Activated T-cell treated with anti-CD3 and anti-CD28 coated beads, Interleukin-2, amount 50 U/mL, for 72 hours (primary cell): ENCODE data around the gene VPS37D. TPM values are rescaled to one million over a fixed set of nuclear protein-coding genes. Genes with fewer than 3 reads are reported as not detected.
"Not testable (repeated sequence)": the region's sequence is repeated elsewhere in the genome, so short reads cannot be mapped to it uniquely, and the experiment has no call there.

Experiments used
- ATAC-seq, 2 donors: fragments of 150-1000 bp; cut with Tn5 transposase; replicated peaks in 1 of 2; 2 replicates each; pipeline ENCODE4 v1.10.0; 2021; ENCODE audit warnings: moderate library complexity in 2 of 2, mild to moderate bottlenecking in 1 of 2
- DNase-seq, 2 donors: peaks; one replicate each; pipeline ENCODE4 v3.0.0; 2021 to 2022; ENCODE audit warnings: mixed read lengths in 1 of 2
- H3K27ac Mint-ChIP-seq: one replicate; pipeline ENCODE4 v1.8.0; 2022; ENCODE audit warnings: mild to moderate bottlenecking, moderate library complexity, mixed read lengths
- H3K27me3 Mint-ChIP-seq: one replicate; pipeline ENCODE4 v1.8.0; 2022; ENCODE audit warnings: low read depth, mixed read lengths
- H3K36me3 Mint-ChIP-seq, 2 donors: one replicate each; pipeline ENCODE4 v1.8.0; 2022; ENCODE audit warnings: mixed read lengths in 2 of 2, mild to moderate bottlenecking in 1 of 2; ENCODE audit not compliant: insufficient read depth in 2 of 2
- H3K4me1 Mint-ChIP-seq: one replicate; pipeline ENCODE4 v1.8.0; 2022; ENCODE audit warnings: low read depth, mixed read lengths
- H3K4me3 Mint-ChIP-seq, 2 donors: one replicate each; pipeline ENCODE4 v1.8.0; 2022; ENCODE audit warnings: mild to moderate bottlenecking in 2 of 2, mixed read lengths in 2 of 2, moderate library complexity in 2 of 2
- H3K9me3 Mint-ChIP-seq, 2 donors: one replicate each; pipeline ENCODE4 v1.8.0; 2022; ENCODE audit warnings: mixed read lengths in 2 of 2
- total RNA-seq, 2 donors: library from RNA; stranded (reverse); gene quantifications; one replicate each; pipeline ENCODE4 v1.2.3, GENCODE V29; 2022

VPS37D gene
- under 1 TPM; 0.70 to 0.95 TPM for total RNA-seq

- no peak within 1 kb of the TSS for H3K27ac Mint-ChIP-seq
- peaks cover 0 to 4% of the 10 kb centered on the region in 2 donors for H3K9me3 Mint-ChIP-seq
- H3K4me3 Mint-ChIP-seq = peak within 1 kb of the TSS; percentile 78 to 80
- peaks cover 58% of the 10 kb centered on the region for H3K27me3 Mint-ChIP-seq
- peak; percentile 93 to 98 for DNase-seq
- peak; percentile 97 to 98 for ATAC-seq
- H3K36me3 Mint-ChIP-seq = peaks cover 0 to 2% of the 10 kb centered on the region in 2 donors
- H3K4me1 Mint-ChIP-seq = peaks cover 9% of the 10 kb centered on the region
Measured at GRCh38 chr7:73667344-73668102, at the start of gene VPS37D. Gene VPS37D (plus strand): TSS chr7:73667831. CDS start chr7:73667959, 128 bp downstream.

DNA sequence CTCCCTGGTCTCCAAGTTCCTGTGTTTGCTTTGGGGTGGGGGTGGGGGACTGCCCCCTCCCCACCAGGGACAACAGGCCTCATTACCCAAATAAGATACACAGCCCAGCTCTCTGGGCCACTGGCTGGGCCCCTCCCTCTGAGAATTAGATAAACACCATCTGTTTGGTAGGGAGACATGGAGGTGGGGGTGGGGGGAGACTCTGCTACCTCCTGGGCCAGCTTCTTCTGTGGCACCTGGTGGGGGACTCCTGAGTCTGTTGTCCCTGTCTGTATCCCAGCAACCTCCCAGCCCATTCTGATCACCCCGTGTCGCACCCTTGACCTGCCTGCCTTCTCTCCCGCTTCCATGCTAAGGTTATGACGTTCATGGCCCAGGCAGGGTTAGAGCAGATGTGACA is 49.1 kb upstream of the VPS37D start:
- Mint-ChIP-seq H3K36me3 (no peaks in the 10 kb centered on the region), H3K4me1 (peaks cover 7% of the 10 kb centered on the region), H3K27me3 (peaks cover 33% of the 10 kb centered on the region), H3K27ac (no peak overlapping the region), H3K4me3 (no peak overlapping the region), H3K9me3 (no peaks in the 10 kb centered on the region)
- no peak for DNase-seq
- no peak for ATAC-seq

GRCh38 chr7:73619394-73619793 is 48.2 kb upstream of the VPS37D start:
- ATAC-seq, H3K27ac Mint-ChIP-seq, H3K4me3 Mint-ChIP-seq, H3K4me1 Mint-ChIP-seq, DNase-seq, H3K9me3 Mint-ChIP-seq, H3K36me3 Mint-ChIP-seq: not testable (repeated sequence)
- peaks cover 27% of the 10 kb centered on the region for H3K27me3 Mint-ChIP-seq

GRCh38 chr7:73621168-73622063 is 46.2 kb upstream of the VPS37D start:
- no peak for DNase-seq
- no peak overlapping the region for H3K4me3 Mint-ChIP-seq
- H3K27me3 Mint-ChIP-seq = peaks cover 37% of the 10 kb centered on the region
- no peak for ATAC-seq
- H3K27ac Mint-ChIP-seq = no peak overlapping the region
- H3K9me3 Mint-ChIP-seq = no peaks in the 10 kb centered on the region
- no peaks in the 10 kb centered on the region for H3K36me3 Mint-ChIP-seq
- peaks cover 10% of the 10 kb centered on the region for H3K4me1 Mint-ChIP-seq

- Mint-ChIP-seq H3K27me3 (peaks cover 43% of the 10 kb centered on the region), H3K4me1 (peaks cover 10% of the 10 kb centered on the region), H3K4me3 (no peak overlapping the region), H3K9me3 (no peaks in the 10 kb centered on the region), H3K27ac (no peak overlapping the region), H3K36me3 (no peaks in the 10 kb centered on the region)
- no peak for ATAC-seq
- DNase-seq = no peak
Measured at GRCh38 chr7:73622527-73622908, 45.1 kb upstream of the VPS37D start.

DNA sequence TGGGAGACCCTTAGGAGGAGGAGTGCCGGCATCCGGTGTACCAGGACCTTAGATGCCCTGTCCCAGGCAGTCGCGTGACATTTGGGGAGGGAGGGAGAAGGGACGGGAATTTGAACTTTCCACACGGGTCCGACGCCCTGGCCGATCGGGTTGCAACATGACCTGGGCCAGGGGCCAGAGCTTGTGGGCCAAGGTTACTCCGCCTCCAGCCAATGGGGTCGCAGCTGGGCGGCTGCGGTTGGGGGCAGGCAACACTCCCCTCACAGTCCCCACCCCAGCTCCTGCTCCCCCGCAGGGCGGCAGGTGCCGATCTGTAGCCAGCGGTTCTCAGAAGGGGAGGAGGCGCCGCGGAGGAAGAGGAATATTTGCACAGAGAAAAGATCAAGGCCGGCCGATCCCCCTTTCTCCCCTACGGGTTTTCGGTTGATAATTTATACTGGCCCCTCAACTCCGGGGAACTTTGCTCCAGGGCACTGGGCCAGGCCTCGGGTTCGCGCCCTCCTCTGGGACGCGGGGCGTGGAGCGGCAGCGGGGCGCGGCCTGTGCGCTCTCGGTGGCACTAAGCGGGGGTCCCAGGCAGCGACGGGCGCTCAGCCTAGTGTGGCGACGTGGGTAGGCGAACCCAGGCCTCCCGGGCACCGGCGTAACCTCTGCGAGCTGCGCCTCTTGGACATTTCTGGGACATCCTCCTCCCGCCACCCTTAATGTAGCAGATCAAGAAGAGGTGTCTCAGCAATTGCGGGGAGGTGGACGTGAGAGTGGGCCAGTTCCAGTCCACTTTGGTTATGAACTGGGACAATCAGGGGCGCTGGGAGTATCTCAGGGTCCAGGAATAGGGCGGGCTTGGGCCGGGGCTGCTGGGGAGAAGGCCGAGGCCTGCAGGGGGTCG is 44.5 kb upstream of the VPS37D start:
- peaks cover 10% of the 10 kb centered on the region for H3K4me1 Mint-ChIP-seq
- H3K36me3 Mint-ChIP-seq = no peaks in the 10 kb centered on the region
- H3K27me3 Mint-ChIP-seq = peaks cover 49% of the 10 kb centered on the region
- H3K27ac Mint-ChIP-seq = no peak overlapping the region
- H3K9me3 Mint-ChIP-seq = no peaks in the 10 kb centered on the region
- DNase-seq = no peak
- no peak for ATAC-seq
- peak overlapping the region; percentile 68 for H3K4me3 Mint-ChIP-seq

DNA sequence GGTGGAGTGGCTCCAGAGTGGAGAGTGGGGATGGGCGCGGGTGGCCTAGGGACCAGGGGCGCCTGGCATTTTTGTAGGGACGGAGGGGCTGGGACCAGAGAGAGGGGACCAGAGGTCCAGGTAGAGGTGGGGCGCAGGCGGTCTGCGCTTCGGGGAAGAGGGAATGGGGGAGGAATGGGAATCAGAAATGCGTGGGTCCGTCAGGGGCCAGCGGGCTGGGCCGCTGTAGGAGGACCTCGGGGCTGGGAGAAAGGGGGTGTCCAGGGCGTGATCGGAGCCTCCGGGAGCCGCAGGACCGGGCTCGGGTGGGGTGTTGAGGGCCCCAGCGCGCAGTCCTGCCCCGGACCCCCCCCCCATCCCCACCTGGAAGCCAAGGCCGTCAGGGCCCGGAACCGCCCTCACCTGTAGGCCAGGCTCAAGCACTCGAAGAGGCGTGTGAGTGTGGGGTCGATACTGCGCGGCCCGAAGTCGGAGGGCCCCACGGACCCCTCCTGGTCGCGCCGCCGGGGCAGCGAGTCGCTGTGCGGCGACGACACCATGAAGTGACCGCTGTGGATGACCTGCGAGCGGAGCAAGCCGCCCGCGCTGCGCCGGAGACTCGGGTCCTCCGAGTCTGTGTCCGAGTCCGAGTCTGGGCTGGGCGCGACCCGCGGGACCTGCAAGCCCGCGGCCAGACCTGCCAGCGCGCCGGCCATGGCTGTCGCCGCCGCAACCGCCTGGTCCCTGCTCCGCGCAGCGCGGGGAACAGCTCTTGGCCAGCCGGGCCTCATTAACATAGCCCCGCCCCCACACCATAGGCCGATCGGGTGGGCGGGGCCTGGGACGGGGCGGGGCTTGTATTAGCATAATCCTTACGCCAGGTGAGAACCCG is 43.6 kb upstream of the VPS37D start, which contains the start of gene MLXIPL:
Gene MLXIPL (minus strand): TSS at position 725 of the 871 bp plus-strand sequence. CDS start 30 bp downstream, at position 695.
- ATAC-seq = peak; percentile 91 to 92
- Mint-ChIP-seq H3K9me3 (no peaks in the 10 kb centered on the region), H3K4me1 (peaks cover 10% of the 10 kb centered on the region), H3K27me3 (peaks cover 53% of the 10 kb centered on the region), H3K4me3 (peak within 1 kb of the TSS; percentile 43 to 68), H3K27ac (no peak within 1 kb of the TSS), H3K36me3 (no peaks in the 10 kb centered on the region)
- peak; percentile 73 for DNase-seq

- no peaks in the 10 kb centered on the region for H3K36me3 Mint-ChIP-seq
- no peak for ATAC-seq
- peak overlapping the region; percentile 27 to 43 for H3K4me3 Mint-ChIP-seq
- H3K4me1 Mint-ChIP-seq = peaks cover 10% of the 10 kb centered on the region
- DNase-seq = no peak
- no peak overlapping the region for H3K27ac Mint-ChIP-seq
- H3K27me3 Mint-ChIP-seq = peaks cover 55% of the 10 kb centered on the region
- no peaks in the 10 kb centered on the region for H3K9me3 Mint-ChIP-seq
Measured at GRCh38 chr7:73624669-73625001, 43.0 kb upstream of the VPS37D start.

- Mint-ChIP-seq H3K9me3 (no peaks in the 10 kb centered on the region), H3K4me3 (no peak overlapping the region), H3K27me3 (peaks cover 55% of the 10 kb centered on the region), H3K27ac (no peak overlapping the region), H3K4me1 (peaks cover 10% of the 10 kb centered on the region), H3K36me3 (no peaks in the 10 kb centered on the region)
- no peak for ATAC-seq
- DNase-seq = no peak
Measured at GRCh38 chr7:73625276-73625675, 42.4 kb upstream of the VPS37D start.

DNA sequence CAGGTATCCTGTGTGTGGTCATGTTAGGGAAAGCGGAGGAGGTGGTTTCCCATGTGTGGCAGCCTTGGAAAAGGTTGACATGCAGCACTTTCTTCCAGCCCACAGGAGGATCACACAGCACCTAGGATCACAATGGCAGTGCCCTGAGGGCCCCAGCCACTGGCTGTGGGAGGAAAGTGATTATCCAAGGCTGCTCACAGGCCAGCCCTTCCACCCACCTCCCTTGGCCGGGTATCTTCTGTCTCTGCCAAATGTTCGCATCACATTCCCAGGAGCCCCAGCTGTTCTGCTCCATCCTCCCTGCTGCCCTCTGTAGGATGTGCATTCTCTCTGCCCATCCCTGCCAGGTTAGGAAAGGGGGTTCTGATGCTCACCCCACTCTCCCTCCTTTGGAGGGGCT is 40.8 kb upstream of the VPS37D start:
- Mint-ChIP-seq H3K27ac (no peak overlapping the region), H3K9me3 (no peaks in the 10 kb centered on the region), H3K36me3 (no peaks in the 10 kb centered on the region), H3K27me3 (peaks cover 58% of the 10 kb centered on the region), H3K4me3 (no peak overlapping the region), H3K4me1 (peaks cover 10% of the 10 kb centered on the region)
- DNase-seq (no peak), ATAC-seq (no peak)

GRCh38 chr7:73628504-73628903 is 39.1 kb upstream of the VPS37D start:
- DNase-seq (no peak), ATAC-seq (no peak)
- Mint-ChIP-seq H3K36me3 (no peaks in the 10 kb centered on the region), H3K4me1 (peaks cover 4% of the 10 kb centered on the region), H3K9me3 (no peaks in the 10 kb centered on the region), H3K27ac (no peak overlapping the region), H3K27me3 (peaks cover 59% of the 10 kb centered on the region), H3K4me3 (no peak overlapping the region)

- H3K4me3 Mint-ChIP-seq = no peak overlapping the region
- DNase-seq = no peak
- H3K27me3 Mint-ChIP-seq = peaks cover 57% of the 10 kb centered on the region
- peaks cover 7% of the 10 kb centered on the region for H3K4me1 Mint-ChIP-seq
- no peak for ATAC-seq
- H3K9me3 Mint-ChIP-seq = no peaks in the 10 kb centered on the region
- no peak overlapping the region for H3K27ac Mint-ChIP-seq
- no peaks in the 10 kb centered on the region for H3K36me3 Mint-ChIP-seq
Measured at GRCh38 chr7:73631558-73631957, 36.1 kb upstream of the VPS37D start.
